NCI-H2171 treated with DMSO at 0.1 percent for 48 hours (cell line): ENCODE results near the gene SNRNP70.

Experiments used
- DNase-seq: peaks from one replicate; lab custom pipeline; 2025; lab: John Stamatoyannopoulos, UW

The SNRNP70 gene

DNA sequence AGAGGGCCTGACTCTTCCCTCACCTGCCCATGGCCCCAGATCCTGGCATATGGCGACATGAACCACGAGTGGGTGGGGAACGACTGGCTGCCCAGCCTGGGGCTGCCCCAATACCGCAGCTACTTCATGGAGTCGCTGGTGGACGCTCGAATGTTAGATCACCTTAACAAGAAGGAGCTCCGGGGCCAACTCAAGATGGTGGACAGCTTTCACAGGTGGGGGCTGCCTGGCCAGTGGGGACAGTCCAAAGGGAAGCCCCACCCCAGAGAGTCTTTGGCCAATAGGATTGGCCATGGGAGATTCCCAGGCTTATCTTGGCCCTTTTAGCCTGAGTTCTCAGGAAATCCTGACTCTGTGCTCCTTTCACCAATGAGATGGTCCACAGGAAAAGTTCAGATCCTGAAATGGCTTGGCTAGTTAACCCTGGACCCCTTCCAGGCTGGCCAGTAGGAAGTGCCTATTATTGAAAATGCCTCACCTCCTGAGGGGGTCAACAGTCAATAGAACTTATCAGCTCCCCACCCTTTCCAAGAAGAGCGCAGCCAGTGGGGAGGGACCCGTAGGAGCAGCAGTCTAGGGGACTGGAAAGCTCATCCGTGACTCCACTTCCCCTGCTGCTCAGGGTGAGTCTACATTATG, 62.9 kb downstream of the SNRNP70 start:
- DNase-seq: no peak

DNA sequence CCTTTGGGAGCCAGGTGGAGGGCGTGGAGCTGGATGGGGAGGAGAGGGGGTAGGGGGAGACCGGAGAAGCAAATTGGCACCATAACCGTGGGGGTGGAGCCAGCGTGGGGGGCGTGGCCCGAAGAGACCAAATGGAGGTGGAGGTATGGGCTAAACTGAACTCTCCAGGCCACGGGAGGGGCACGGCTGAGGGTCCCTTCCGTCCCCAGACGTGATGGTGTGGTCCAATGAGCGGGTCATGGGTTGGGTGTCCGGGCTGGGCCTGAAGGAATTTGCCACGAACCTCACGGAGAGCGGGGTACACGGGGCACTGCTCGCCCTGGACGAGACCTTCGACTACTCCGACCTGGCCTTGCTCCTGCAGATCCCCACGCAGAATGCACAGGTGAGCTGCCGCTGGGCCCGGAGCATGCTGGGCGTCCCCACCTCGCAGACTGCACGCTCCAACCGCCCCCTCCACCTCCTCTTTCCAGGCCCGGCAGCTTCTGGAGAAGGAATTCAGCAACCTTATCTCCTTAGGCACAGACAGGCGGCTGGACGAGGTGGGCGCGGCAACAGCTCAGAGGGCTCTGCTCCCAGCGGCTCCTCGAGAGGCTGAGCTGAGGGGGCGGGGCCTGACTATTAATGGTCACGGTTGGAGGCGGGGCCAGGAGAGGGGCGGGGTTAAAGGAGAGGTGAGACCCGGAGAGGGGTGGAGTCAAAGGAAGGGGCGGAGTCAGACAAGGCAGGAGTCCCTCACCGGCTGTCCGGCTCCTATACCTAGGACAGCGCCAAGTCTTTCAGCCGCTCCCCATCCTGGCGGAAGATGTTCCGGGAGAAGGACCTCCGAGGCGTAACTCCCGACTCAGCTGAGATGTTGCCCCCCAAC, 63.8 kb downstream of the SNRNP70 start:
- DNase-seq: peak; percentile 96

GRCh38 chr19:49149652-49150105, 64.4 kb downstream of the SNRNP70 start:
- DNase-seq: peak; percentile 73

DNA sequence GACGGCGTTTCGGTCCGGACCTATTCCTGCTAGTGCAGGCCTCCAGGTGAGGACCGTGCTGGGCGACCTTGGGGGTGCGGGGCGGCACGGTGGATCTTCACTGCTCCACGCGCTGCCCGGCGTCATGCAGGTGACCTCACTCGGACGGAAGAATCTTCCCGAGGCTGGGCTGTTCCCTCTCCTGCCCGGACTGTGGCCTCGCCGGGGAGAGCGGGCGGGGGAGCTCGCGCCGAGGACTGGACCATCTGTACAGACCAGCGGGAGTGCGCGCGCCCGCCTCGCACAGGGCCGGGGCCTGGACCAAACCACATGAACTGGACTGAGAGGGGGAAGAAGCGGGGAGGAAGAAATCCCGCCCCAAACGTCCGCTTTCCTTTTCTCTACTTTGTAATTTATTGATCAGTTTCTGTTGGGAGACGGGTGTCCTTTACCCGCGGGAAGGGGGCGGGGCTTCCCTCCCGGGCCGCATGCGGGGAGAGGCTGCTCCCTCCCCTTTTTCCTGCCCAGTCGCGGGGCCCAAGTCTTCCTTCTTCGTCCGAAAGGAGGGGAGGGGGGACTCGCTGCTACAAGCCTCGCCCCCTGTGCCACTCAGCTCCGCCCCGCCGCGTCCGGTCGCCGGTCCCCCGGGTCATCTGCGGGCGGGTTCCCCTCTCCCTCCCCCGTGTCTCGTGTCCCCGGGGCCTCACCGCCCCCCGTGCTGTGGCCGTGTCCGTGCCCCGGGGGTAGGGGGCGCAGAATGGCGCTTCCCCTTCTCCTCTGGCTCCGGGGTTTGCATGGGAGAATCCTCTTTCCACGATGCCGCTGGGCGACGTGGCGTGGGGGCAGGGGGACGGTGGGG, 65.1 kb downstream of the SNRNP70 start:
- peak; percentile 81 for DNase-seq

DNA sequence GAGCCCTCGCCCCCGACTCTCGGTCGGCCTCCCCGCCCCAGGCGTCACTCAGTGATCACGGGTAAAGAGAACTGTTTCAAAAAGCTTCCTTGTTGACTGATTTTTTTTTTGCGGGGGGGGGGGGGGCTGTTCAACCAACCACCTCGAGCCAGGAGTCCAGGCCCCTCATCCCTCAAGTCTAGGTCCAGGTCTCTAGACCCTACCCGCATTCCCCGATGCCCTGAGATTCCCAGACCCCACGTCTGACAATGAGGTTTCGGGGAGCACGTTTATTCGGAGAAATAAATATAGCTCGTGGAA, 65.6 kb downstream of the SNRNP70 start:
- DNase-seq: no peak

DNA sequence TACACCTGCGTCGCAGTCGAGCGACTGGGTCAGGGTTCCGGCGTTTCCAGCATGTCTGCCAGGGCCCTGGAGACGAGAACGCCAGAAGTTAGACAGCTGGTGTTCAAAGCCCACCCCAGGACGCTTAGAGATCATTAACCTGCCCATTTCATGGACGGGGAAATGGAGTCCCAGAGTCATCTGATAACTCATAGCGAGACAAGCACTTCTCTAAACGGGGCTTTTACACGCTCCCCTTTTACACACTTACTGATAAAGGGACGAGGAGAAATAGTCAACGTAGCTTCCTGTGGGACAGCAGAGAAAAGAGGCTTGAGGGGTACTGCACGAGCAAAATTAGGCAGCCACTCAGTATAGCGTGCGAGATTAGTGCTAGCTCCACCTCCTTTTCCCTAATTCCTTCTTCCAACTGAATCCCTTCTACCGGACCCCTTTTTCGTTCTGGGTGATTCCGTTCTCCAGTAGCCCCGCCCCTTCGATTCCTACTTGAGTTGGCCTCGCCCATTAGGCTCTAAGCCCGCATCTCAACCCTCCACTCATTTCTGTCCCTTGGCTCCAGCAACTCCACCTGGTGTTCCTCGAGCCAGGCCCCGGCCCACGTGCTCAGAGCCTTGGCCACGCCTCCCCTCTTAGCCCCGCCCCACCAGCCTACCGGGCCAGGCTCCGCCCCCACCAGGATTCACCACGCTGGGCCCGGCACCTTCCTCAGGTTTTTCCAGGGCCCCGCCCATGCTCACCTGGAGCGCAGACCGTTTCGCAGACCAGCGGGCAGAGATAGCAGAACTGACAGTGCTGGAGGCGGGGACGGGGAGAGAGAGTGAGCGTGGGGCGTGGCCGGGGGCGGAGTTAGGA, 66.2 kb downstream of the SNRNP70 start:
- DNase-seq: peak; percentile 92

DNA sequence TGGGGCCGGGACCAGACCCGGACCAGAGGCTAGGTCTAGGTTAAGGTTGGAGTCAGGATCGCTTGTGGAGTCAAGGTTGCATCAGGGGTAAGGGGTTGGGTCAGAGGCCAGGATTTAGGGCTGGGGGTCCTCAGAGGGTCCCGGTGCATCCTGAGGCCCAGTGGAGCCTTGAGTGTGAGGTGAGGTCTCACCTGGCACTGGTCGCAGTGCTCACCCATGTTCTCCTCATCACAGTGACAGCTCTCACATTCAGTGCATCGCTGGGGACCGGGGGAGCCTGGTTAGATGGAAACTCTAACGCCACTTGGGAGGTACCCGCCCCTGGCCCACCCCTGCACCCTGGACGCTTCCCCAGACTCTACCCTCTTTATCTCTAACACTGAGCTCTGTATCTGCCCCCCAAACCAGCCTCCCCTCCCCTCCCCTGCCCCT, 66.9 kb downstream of the SNRNP70 start:
- DNase-seq: no peak

- DNase-seq: no peak
Observed at GRCh38 chr19:49153167-49153809, 68.0 kb downstream of the SNRNP70 start.

GRCh38 chr19:49154279-49154678, 69.0 kb downstream of the SNRNP70 start:
- DNase-seq: no peak

GRCh38 chr19:49155005-49155819, 70.0 kb downstream of the SNRNP70 start, which contains the start of gene HRC:
HRC (minus strand) TSS chr19:49155396; CDS start chr19:49155237, 159 bp downstream.
- no peak for DNase-seq

GRCh38 chr19:49155820-49156346, 70.6 kb downstream of the SNRNP70 start:
- no peak for DNase-seq

- DNase-seq: peak; percentile 79
Observed at GRCh38 chr19:49157445-49158224, 72.4 kb downstream of the SNRNP70 start, which contains the start of gene TRPM4. TRPM4 (plus strand) TSS chr19:49157792; CDS start chr19:49157867, 75 bp downstream.
